ENCODE data around the gene RAD51B.

RAD51B gene

GRCh38 chr14:67835596-67835995, 16.0 kb downstream of the RAD51B start:
- no peak for DNase-seq (ENCODE audit: low read depth in 2 of 2)

DNA sequence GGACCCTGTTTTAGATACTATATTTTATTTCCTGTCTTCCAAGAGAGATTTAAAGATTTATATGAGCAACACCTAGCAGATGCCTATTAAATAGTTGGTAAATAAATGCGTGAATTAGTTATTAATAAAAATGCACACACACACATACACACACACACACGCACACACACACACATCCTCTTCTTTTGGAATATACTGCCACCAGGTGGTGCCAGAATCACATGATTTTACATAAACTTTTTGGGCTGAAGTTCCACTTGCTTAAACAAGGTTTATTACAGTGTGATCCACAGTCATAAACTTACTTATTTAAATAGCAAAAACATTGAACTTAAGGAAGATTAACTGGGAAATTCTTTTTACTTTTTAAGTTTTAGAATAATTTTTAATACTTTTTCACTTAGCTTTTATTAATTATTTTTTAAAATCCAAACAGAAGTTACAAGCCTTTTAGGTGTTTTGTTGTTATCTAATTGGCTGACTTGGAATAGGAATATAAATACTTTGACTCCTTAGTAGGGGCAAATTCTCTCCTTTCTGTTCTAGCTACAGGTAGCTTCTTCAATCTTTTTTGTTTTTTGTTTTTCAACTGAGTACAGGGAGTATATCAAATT, 17.5 kb downstream of the RAD51B start:
- peak in 1 of 2 donors; percentile 16 for DNase-seq (ENCODE audit: low read depth in 2 of 2)

GRCh38 chr14:67846029-67846610, 26.5 kb downstream of the RAD51B start:
- no peak for DNase-seq (ENCODE audit: low read depth in 2 of 2)

GRCh38 chr14:67850066-67850830, 30.7 kb downstream of the RAD51B start:
- no peak for DNase-seq (ENCODE audit: low read depth in 2 of 2)

DNA sequence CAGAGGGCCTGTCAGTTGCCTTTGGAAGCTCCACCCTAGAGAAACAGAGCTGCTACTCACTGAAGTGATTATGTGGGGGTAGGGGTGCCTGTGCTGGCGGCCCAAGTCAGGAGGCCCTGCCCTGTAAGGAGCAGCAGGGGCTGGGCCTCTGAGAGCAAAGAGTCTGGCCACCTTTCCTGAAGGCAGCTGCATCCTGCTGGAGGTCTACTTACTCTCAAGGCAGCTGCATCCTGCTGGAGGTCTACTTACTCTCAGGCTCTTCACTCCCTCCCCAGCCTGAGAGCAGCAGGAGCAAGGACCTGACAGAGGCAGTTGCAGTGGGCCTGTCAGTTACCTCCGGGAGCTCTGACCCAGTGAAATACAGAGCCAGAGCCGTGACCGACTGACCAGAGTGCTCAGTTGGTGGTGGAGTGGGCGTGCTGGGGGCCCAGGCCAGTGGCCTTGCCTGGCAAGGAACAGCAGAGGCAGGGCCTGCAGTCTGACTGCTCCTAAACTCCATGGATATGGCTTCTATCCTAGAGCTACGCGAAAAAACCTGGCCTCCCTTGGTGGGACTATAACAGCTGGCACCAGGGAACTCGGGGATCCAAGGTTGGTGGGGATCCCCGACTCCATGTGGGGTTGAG, 32.3 kb downstream of the RAD51B start:
- DNase-seq (ENCODE audit: low read depth in 2 of 2), result no peak

GRCh38 chr14:67852926-67853604, 33.5 kb downstream of the RAD51B start:
- no peak for DNase-seq (ENCODE audit: low read depth in 2 of 2)

DNA sequence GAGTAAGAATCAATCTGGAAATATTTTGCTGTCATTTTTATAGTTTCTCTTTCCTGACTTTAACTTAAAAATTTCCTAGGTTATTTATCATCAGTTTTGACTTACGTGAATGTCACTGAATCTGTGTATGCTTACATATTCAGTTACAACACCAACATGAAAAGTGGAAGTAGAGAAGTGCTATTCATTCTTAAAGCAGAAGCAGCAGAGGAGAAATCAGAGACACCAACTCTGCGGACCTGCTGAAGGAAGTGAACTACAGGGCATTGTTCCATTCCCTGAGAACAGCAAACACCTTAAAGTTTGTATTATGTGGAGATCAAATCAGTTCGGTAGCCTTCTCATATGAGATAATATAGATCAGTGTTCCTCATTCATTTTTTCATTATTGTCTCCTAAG, 34.1 kb downstream of the RAD51B start:
- no peak for DNase-seq (ENCODE audit: low read depth in 2 of 2)

- no peak for DNase-seq (ENCODE audit: low read depth in 2 of 2)
Observed at GRCh38 chr14:67856827-67857226, 37.2 kb downstream of the RAD51B start.

GRCh38 chr14:67857778-67858350, 38.3 kb downstream of the RAD51B start:
- no peak for DNase-seq (ENCODE audit: low read depth in 2 of 2)

- DNase-seq (ENCODE audit: low read depth in 2 of 2), result no peak
Observed at GRCh38 chr14:67859169-67859749, 39.7 kb downstream of the RAD51B start.

- DNase-seq (ENCODE audit: low read depth in 2 of 2), result no peak
Observed at GRCh38 chr14:67863223-67863622, 43.6 kb downstream of the RAD51B start.

DNA sequence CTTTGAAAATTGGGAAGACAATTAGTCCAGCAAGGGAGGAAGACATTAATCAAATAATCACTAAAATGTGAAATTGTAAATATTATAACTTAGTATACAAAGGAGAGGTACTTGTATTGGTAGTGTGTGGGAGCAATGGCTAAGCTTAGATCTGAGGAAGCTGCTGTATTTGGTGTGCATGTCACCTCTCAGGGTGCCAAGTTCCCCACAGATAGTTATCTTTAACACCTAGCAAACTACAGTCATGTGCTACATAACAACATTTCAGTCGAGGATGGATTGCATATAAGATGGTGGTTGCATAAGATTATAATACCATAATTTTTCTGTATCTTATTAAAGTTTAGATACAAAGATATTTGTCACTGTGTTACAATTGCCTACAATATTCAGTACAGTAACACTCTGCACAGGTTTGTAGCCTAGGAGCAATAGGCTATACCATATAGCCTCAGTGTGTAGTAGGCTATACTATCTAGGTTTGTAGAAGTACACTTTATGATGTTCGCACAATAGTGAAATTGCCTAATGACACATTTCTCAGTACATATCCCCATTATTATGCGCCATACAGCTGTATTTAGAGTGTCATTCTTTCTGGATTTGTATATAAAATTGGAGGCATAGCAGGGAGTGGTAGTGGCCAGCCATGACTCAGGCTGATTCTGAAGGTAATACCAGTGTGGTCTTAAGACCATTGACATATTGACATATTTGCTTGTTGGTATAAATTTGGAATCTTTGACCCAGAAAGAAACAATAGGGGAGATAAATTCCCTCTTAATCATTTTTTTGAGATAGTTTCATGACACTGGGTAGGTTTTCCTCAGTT, 55.8 kb downstream of the RAD51B start:
- DNase-seq (ENCODE audit: low read depth in 2 of 2), result no peak

GRCh38 chr14:67879026-67879425, 59.4 kb downstream of the RAD51B start:
- no peak for DNase-seq (ENCODE audit: low read depth in 2 of 2)

GRCh38 chr14:67881225-67881624, 61.6 kb downstream of the RAD51B start:
- DNase-seq (ENCODE audit: low read depth in 2 of 2), result no peak

DNA sequence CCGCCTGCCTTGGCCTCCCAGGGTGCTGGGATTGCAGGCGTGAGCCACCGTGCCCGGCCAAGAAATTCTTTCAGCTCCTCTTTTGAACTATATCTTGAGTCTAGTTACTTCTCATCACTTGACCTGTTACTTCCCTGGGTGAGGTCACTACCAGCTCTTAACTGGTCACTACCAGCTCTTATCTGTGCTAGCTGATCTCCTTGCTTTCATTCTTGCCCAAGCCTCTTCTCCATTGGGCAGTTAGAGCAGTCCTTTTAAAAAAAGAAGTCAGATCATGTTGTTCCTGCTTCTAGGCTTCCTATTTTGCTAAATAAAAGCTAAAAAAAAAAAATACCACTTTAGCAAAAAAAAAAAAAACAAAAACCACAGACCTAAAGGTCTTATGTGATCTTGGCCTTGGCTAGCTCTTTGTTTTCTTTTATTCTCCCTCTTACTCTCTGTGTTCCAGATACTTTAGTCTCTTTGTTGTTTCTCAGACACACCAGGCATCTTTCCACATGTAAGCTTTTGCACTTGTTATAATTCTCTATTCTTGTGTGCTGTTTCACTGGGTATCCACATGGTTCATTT, 63.5 kb downstream of the RAD51B start:
- no peak for DNase-seq (ENCODE audit: low read depth in 2 of 2)

DNA sequence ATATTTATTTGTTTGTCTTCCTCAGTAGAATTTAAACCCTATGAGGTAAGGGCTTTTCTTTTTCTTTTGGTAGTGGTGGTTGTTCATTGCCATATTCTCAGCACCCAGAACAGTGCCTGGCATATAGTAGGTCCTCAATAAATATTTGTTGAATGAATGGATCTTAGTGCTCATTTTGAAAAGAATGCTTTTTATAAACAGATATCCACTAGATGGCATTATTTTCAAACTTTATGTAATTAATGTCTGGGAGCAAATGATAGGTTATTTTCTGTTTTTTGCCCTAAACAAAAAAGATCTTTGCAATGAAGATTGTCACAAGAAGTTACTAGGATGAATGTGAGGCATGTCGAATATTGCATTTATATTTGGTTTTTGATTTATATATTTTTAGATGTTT, 64.1 kb downstream of the RAD51B start:
- DNase-seq (ENCODE audit: low read depth in 2 of 2), result no peak

DNA sequence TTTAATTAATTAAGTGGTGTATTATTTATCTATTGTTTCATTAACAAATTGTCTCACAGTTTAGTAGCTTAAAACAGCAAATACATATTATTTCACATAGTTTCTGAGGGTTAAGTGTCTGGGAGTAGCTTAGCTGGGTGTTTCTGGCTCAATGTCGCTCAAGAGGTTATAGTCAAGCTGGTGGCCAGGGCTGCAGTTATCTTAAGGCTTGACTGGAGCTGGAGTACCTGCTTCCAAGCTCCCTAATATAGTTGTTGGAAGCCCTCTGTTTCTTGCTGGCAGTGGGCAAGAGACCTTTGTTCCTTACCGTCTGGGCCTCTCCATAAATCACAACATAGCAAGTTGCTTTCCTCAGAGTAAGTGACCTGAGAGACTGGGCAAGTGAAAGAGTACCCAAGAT, 66.6 kb downstream of the RAD51B start:
- no peak for DNase-seq (ENCODE audit: low read depth in 2 of 2)

DNA sequence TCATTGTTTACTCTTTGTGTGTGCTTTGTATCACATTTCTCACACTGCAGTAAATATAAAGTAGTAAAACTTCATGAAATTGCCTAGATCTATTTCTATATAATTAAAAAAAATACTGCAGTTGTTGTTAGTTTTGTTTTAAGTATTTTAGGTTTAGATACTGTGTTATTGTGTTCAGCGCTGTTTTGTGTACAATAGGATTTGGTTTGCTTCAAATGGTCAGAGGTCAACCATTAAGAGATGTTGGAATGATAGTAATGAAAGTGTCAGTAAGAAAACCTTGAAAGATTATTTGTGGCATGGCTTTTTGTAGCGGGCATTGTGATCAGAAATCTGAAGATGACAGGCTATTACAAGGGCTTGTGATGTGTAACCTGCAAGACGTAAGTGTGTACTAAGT, 67.9 kb downstream of the RAD51B start:
- DNase-seq (ENCODE audit: low read depth in 2 of 2), result no peak

- DNase-seq (ENCODE audit: low read depth in 2 of 2), result no peak
Observed at GRCh38 chr14:67889455-67889854, 69.9 kb downstream of the RAD51B start.

DNA sequence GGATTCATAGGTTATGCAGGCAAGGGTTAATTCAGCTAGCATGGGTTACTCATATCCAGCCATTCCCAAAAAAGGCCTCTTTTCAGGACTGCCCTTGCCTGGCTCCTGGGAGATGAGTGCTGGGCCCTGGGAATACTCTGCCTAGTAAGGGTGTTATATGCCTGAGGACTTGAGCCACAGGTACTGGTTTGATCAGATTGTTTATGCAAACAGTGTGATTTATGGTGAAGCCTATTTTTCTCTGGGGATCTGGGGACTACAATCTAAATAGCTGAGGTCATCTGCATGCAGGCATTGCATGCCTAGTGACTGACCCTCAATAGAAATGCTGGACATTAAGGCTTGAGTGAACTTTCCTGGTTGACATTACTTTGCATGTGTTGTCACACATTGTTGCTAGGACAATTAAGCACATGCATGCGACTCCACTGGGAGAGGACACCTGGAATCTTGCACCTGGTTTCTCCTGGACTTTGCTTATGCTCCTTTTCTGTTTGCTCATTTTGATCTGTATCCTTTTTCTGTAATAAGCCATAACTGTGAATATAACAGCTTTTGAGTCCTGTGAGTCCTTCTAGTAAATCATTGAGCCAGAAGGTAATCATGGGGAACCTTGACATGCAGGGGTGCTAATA, 73.0 kb downstream of the RAD51B start:
- DNase-seq (ENCODE audit: low read depth in 2 of 2), result no peak

Data from stimulated activated CD8-positive, alpha-beta memory T cell treated with anti-CD3 and anti-CD28 coated beads, Interleukin-15, amount 100 ng/mL, for 48 hours (primary cell).